NCI-H82 treated with DMSO at 0.1 percent for 48 hours (cell line): ENCODE measurements around the gene ZNF674.
"Not testable (repeated sequence)": the region's sequence is repeated elsewhere in the genome, so short reads cannot be mapped to it uniquely, and the experiment has no call there.

Experiments
- DNase-seq: peaks from one replicate; lab custom pipeline; 2025; ENCODE audit not compliant: unreplicated experiment; lab: John Stamatoyannopoulos, UW

Gene ZNF674

GRCh38 chrX:46571423-46572339 lies 26.5 kb upstream of the ZNF674 start:
- no peak for DNase-seq

DNA sequence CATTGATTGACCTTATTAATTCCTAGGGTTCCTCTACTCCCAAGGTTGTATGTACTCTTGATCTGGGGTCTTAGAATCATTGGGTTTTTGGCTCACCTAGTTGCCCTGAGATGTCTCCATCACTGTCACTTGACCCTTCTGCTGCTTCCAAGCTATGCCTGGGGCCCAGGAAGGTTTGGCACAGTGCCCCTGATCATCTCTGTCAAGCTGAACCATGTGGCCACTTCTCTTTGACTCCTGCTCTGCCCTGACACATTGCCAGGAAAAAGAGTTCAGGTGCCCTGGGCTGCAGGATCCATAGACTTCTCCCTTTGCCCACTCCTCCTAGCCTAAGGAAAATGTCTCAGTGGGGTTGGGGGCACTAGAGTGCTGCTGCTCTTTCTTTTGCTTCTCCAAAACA lies 24.4 kb upstream of the ZNF674 start:
- no peak for DNase-seq

- no peak for DNase-seq
These were observed 22.2 kb upstream of the ZNF674 start for GRCh38 chrX:46567388-46567787.

- DNase-seq = no peak
These were observed 16.8 kb upstream of the ZNF674 start for GRCh38 chrX:46561824-46562657.

GRCh38 chrX:46559062-46559461 lies 13.8 kb upstream of the ZNF674 start:
- DNase-seq = no peak

- no peak for DNase-seq
These were observed 9.7 kb upstream of the ZNF674 start for GRCh38 chrX:46554942-46555341.

- DNase-seq = no peak
These were observed 8.7 kb upstream of the ZNF674 start for GRCh38 chrX:46553935-46554334.

- no peak for DNase-seq
These were observed 6.4 kb upstream of the ZNF674 start for GRCh38 chrX:46551494-46552128.

- no peak for DNase-seq
These were observed 4.7 kb upstream of the ZNF674 start for GRCh38 chrX:46549914-46550313.

DNA sequence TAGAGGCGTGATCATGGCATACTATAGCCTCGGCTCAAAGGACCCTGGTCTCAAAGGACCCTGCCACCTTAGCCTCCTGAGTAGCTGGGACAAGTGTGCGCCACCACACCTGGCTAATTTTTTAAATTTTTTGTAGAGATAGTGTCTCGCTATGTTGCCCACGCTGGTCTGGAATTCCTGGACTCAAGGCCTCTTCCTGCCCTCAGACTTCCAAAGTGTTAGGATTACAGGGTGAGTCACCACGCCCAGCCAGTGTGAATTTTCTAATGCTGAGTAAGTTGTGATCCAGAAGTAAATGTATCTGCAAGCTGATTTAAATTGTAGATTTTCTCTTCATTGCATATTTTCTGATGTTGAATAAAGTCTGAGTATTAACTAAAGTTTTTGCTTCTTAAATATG lies 2.6 kb upstream of the ZNF674 start:
- no peak for DNase-seq

- DNase-seq = not testable (repeated sequence)
These were observed 694 bp downstream of the ZNF674 start for GRCh38 chrX:46544527-46544926.

GRCh38 chrX:46543441-46543840 lies 1.8 kb downstream of the ZNF674 start:
- DNase-seq = no peak

DNA sequence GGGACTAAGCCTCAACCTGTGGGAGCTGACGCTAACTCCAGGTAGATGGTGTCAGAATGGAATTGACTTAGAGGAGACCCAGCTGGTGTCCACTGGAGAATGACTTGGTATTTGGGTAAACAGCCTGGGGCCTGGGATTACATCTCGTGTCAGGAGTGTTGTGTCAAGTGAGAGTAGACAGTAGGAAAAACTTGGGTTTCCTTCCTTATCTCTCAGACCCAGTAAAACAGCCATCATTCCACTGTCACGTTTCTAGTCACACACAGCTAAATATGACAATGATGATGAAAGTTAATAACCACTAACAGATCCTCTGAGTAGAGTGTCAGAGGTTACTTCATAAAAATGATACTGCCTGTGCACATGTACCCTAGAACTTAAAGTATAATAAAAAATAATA lies 13.8 kb downstream of the ZNF674 start:
- DNase-seq = no peak

DNA sequence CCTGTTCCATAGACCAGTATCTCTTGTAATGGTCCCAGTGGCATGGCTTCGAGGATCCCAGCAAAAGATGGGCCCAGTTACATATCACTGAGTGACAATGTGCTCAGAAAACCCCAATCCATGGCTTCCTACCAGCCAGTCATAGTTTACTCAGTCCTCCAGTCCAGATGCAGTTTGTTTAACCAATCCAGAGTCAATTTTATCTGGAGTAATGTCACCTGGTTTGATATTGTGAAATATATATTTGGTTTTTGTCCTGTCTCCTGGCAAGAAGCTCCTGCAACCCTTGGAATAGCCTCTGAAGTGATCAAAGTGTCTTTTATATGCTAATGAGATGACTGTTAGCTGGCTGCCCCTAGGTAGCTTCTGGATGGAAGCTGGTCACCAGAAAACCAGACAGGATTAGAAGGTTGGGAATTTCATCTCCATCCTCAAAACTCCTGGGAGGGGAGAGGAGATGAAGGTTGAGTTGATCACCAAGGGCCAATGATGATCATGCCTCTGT lies 14.8 kb downstream of the ZNF674 start:
- DNase-seq = not testable (repeated sequence)

DNA sequence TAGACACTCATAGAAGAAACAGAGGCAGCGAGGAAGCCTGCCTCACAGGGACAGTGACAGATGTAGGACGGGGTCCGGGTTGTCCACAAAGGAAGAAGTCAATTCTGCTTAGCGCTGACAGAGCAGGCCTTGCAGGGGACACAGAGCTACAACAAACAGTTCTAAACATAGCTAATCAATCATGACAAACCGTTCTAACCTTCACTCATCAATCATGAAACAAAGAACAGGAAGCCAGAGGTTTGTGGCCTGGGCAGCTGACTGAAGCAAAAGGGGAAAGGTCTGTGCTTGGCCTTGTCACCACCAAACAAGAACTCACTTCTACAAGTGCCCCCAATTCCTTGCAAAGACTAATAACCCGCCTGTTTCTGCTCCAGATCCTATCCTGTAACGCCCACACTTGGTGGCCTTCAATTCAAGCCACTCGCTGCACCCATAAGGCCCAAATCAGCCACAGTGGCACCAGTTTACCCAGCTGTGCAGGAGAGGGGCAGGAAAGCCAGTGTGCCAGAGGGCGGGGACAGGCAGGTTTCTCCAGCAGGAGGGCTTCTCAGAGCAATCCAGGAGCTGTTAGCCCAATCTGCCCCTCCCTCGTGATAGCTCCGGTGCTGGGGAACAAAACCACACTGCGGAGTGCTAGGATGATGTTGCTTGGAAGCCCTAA lies 15.3 kb downstream of the ZNF674 start:
- not testable (repeated sequence) for DNase-seq

DNA sequence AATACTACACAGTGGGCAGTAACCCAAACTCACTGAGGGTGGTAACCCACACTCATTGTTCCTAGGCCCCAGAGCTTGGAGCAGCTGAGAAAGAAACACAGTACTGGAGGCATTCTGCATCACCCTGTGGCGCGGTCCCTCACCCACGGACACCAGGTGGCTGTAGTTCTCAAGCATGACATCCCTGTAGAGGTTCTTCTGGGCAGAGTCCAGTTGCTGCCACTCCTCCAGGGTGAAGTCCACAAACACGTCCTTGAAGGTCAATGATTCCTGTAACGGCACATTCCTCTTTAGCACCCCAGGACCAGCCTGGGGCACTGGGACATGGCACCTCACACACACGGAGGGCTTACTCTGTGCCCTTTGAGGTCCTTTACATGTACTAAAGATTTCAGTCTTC lies 16.6 kb downstream of the ZNF674 start:
- not testable (repeated sequence) for DNase-seq

DNA sequence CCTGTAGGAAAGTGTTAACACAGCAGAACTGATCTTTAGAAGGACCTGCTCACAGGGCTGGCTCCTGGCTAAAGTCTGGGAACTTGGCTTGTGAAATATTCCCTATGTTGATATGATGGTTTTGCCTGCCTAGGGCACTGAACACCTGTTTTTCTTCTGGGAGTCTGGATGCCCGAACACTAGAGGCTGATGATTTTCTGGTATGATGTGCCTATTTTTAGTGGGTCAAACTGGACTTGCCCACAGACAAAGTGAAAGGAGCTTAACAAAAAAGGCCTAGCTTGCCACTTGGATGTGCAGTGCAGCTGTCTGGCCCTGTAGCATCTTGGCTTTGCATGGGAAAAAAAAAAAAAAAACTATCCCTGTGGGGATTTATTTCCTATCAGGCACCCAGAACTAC lies 39.1 kb downstream of the ZNF674 start:
- no peak for DNase-seq

- DNase-seq = no peak
These were observed 42.4 kb downstream of the ZNF674 start for GRCh38 chrX:46502848-46503247.

DNA sequence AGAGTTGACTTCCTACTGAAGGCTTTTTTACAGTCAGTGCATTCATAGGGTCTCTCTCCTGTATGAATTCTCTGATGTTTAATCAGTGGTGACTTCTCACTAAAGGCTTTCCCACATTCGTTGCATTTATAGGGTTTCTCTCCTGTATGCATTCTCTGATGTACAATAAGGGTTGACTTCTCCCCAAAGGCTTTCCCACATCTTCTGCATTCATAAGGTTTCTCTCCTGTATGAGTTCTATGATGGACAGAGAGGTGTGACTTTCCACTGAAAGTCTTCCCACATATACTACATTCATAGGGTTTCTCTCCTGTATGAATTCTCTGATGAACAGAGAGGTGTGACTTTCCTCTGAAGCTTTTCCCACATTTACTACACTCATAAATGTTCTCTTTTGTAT lies 45.2 kb downstream of the ZNF674 start:
- no peak for DNase-seq

DNA sequence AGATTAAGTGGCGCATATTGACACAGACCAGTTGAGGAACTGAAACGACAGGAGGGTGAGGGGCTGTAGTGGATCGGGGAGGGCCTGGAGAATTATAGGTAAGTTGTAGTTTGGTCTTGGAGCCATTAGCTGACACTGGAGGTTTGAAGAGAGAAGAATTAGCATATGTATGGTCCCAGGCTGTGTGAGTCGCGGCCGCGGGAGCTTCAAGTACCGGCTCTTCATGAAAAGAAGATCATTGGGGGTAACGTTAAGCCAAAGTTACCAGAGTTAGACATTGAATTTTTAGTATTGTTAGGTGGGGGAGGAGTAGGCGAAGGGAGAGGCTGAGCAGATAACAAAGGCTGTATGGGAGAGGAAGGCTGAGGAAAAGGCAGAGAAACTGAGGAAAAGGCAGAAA lies 56.5 kb downstream of the ZNF674 start:
- no peak for DNase-seq

- no peak for DNase-seq
These were observed 59.3 kb downstream of the ZNF674 start for GRCh38 chrX:46485897-46486296.
